ENCODE data around the gene POLH. TPM values are rescaled to one million over a fixed set of nuclear protein-coding genes. Genes with fewer than 3 reads are reported as not detected.
"Not testable (repeated sequence)": the region's sequence is repeated elsewhere in the genome, so short reads cannot be mapped to it uniquely, and the experiment has no call there.

The POLH gene
- total RNA-seq, 1 experiment from 2014 or later: 16.9 TPM

GRCh38 chr6:43628393-43629103, 52.6 kb downstream of the POLH start:
- in situ Hi-C loops (cut with HindIII; ENCODE audit: low sequenced_read_pairs): no loop called here
- DNase-seq (ENCODE audit: low spot score): peak; percentile 41

- peak; percentile 99 for DNase-seq (ENCODE audit: low spot score)
- in situ Hi-C loops (cut with HindIII; ENCODE audit: low sequenced_read_pairs): no loop called here
These were observed 53.1 kb downstream of the POLH start, which contains the start of gene GTPBP2 for GRCh38 chr6:43629104-43629504. Gene GTPBP2 (minus strand): TSS chr6:43629264. CDS start chr6:43629162, 102 bp downstream.

GRCh38 chr6:43629505-43630300, 53.7 kb downstream of the POLH start:
- peak; percentile 99 for DNase-seq (ENCODE audit: low spot score)
- in situ Hi-C loops (cut with HindIII; ENCODE audit: low sequenced_read_pairs): no loop called here

GRCh38 chr6:43630980-43631619, 55.1 kb downstream of the POLH start:
- DNase-seq (ENCODE audit: low spot score): peak; percentile 38
- in situ Hi-C loops (cut with HindIII; ENCODE audit: low sequenced_read_pairs): no loop called here

- DNase-seq (ENCODE audit: low spot score); in situ Hi-C loops (cut with HindIII; ENCODE audit: low sequenced_read_pairs): not testable (repeated sequence)
These were observed 57.0 kb downstream of the POLH start for GRCh38 chr6:43633002-43633401.

- in situ Hi-C loops (cut with HindIII; ENCODE audit: low sequenced_read_pairs): no loop called here
- peak; percentile 50 for DNase-seq (ENCODE audit: low spot score)
These were observed 58.8 kb downstream of the POLH start for GRCh38 chr6:43634702-43635303.

- in situ Hi-C loops (cut with HindIII; ENCODE audit: low sequenced_read_pairs): no loop called here
- peak; percentile 86 for DNase-seq (ENCODE audit: low spot score)
These were observed 59.7 kb downstream of the POLH start, which contains the start of gene MAD2L1BP for GRCh38 chr6:43635387-43636307. Gene MAD2L1BP (plus strand): TSS chr6:43635840. CDS start chr6:43635876, 36 bp downstream.

GRCh38 chr6:43636308-43636659, 60.3 kb downstream of the POLH start:
- in situ Hi-C loops (cut with HindIII; ENCODE audit: low sequenced_read_pairs): no loop called here
- no peak for DNase-seq (ENCODE audit: low spot score)

- in situ Hi-C loops (cut with HindIII; ENCODE audit: low sequenced_read_pairs): no loop called here
- no peak for DNase-seq (ENCODE audit: low spot score)
These were observed 64.2 kb downstream of the POLH start for GRCh38 chr6:43639984-43640800.

- in situ Hi-C loops (cut with HindIII; ENCODE audit: low sequenced_read_pairs): no loop called here
- DNase-seq (ENCODE audit: low spot score): peak; percentile 65
These were observed 69.1 kb downstream of the POLH start, which contains the start of gene RSPH9 for GRCh38 chr6:43644940-43645612. Gene RSPH9 (plus strand): TSS chr6:43645036. CDS start chr6:43645099, 63 bp downstream.

- in situ Hi-C loops (cut with HindIII; ENCODE audit: low sequenced_read_pairs): no loop called here
- DNase-seq (ENCODE audit: low spot score): no peak
These were observed 69.6 kb downstream of the POLH start for GRCh38 chr6:43645613-43645964.

- no peak for DNase-seq (ENCODE audit: low spot score)
- in situ Hi-C loops (cut with HindIII; ENCODE audit: low sequenced_read_pairs): no loop called here
These were observed 71.6 kb downstream of the POLH start for GRCh38 chr6:43647613-43648012.

- in situ Hi-C loops (cut with HindIII; ENCODE audit: low sequenced_read_pairs): no loop called here
- DNase-seq (ENCODE audit: low spot score): no peak
These were observed 72.3 kb downstream of the POLH start for GRCh38 chr6:43648248-43648647.

- in situ Hi-C loops (cut with HindIII; ENCODE audit: low sequenced_read_pairs); DNase-seq (ENCODE audit: low spot score): not testable (repeated sequence)
These were observed 76.8 kb downstream of the POLH start for GRCh38 chr6:43652822-43653221.

- no peak for DNase-seq (ENCODE audit: low spot score)
- in situ Hi-C loops (cut with HindIII; ENCODE audit: low sequenced_read_pairs): no loop called here
These were observed 81.3 kb downstream of the POLH start for GRCh38 chr6:43657221-43657802.

- in situ Hi-C loops (cut with HindIII; ENCODE audit: low sequenced_read_pairs): no loop called here
- DNase-seq (ENCODE audit: low spot score): no peak
These were observed 82.2 kb downstream of the POLH start for GRCh38 chr6:43658161-43658560.

GRCh38 chr6:43662948-43663347, 87.0 kb downstream of the POLH start:
- DNase-seq (ENCODE audit: low spot score); in situ Hi-C loops (cut with HindIII; ENCODE audit: low sequenced_read_pairs): not testable (repeated sequence)

Data from G401 (cell line).